Erythroblast (primary cell): ENCODE data around the gene SIRT4.

Experiments used
- DNase-seq, 2 experiments: peaks; one replicate each; lab custom pipeline; 2025; lab: John Stamatoyannopoulos, UW
- GATA1 ChIP-seq: IDR thresholded peaks from 2 replicates; pipeline ENCODE4 v1.6.1; 2011; ENCODE audit warnings: low read depth, mild to moderate bottlenecking, control low read depth, low read length, moderate library complexity
- POLR2A ChIP-seq: IDR thresholded peaks from 2 replicates; pipeline ENCODE4 v1.6.1; 2011; ENCODE audit warnings: mild to moderate bottlenecking, low read length

SIRT4 gene

GRCh38 chr12:120264904-120265472 lies 37.1 kb upstream of the SIRT4 start:
- DNase-seq = peak in 1 of 2 experiments; percentile 33
- no peak for TF ChIP-seq GATA1
- TF ChIP-seq POLR2A = no peak

DNA sequence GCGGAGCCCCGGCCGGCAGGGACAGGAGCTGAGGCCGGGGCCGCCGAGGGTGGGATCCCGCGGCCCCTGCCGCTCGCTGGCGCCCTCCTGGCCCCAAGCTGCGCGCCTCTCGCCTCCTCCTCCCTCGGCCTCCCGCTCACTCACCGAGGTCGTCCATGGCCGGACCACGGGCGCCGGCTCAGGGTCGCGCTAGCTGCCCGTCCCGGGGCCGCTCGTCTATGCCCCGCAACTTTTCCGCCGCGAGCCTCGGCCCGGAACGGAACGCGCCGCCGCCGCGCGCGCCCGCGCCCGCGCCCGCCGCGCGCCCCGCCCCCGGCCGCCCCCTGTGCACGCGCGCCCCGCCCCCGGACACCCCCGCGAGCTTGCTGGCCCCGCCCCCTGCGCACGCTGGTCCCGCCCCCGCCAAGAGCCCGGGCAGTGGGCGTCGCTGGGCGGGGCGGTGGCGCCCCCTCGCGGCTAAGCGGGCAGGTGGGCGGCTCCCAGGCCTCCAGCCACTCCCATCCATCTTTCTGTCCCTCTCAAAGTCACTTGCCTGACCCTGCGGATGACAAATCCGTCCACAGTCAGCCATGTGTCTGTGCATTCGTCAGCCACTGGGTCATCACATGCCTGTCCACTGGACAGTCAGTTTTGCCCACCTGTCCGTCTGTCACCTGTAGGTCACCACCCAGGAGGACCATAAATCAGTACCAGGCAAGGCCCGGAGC lies 36.5 kb upstream of the SIRT4 start, which contains the start of gene PXN:
Gene PXN (minus strand): TSS at position 258 of the 707 bp plus-strand sequence. CDS start 101 bp downstream, at position 157.
- no peak for TF ChIP-seq POLR2A
- TF ChIP-seq GATA1 = no peak
- DNase-seq = peak; percentile 89 to 95

GRCh38 chr12:120266180-120266870 lies 35.8 kb upstream of the SIRT4 start:
- DNase-seq = peak; percentile 24 to 31
- TF ChIP-seq POLR2A (no peak), GATA1 (no peak)

DNA sequence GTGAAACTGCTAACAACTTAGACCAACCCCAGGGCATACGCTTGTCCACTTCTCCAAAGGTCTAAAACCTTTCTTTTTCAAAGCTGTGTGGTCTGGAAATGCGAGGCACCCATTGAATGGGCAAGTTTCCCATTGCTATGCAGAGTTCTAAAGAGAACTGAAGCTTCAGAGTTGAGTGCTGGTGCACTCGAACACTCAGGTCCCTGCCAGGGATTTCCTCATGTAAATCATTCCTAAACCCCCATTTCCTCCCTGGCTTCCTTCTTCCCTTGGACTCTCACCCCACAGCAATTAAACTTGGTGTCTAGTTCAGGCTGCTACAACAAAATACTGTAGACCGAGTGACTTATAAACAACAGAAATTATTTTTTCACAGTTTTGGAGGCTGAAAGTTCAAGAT lies 34.4 kb upstream of the SIRT4 start:
- no peak for TF ChIP-seq GATA1
- TF ChIP-seq POLR2A = no peak
- no peak for DNase-seq

- TF ChIP-seq POLR2A = no peak
- no peak for TF ChIP-seq GATA1
Measured at GRCh38 chr12:120276734-120277133, 25.4 kb upstream of the SIRT4 start.

GRCh38 chr12:120278137-120279069 lies 23.7 kb upstream of the SIRT4 start:
- TF ChIP-seq POLR2A = no peak
- no peak for TF ChIP-seq GATA1
- no peak for DNase-seq

More at GRCh38 chr12:120276734-120277133, 25.4 kb upstream of the SIRT4 start:
- no peak for DNase-seq

DNA sequence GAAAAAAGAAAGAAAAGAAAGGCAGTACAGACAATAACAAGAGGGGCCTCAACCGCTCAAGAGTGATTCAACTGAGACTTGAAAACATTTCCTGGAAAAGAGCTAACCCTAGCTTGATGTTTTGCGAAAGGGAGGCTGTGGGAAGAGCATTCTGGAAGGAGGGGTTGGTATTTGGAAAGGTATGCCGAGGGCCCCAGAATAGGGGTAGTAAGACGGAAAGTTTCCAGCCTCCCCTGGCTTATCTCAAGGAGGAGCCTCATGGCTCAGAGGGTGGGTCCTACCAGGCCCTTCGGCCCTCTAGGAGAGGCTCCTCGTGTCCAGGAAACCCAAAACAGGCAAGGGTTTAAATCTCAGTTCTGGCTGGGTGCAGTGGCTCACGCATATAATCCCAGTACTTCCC lies 18.8 kb upstream of the SIRT4 start:
- no peak for DNase-seq
- no peak for TF ChIP-seq GATA1
- no peak for TF ChIP-seq POLR2A

- TF ChIP-seq POLR2A (no peak), GATA1 (no peak)
- DNase-seq = no peak
Measured at GRCh38 chr12:120284381-120284780, 17.7 kb upstream of the SIRT4 start.

DNA sequence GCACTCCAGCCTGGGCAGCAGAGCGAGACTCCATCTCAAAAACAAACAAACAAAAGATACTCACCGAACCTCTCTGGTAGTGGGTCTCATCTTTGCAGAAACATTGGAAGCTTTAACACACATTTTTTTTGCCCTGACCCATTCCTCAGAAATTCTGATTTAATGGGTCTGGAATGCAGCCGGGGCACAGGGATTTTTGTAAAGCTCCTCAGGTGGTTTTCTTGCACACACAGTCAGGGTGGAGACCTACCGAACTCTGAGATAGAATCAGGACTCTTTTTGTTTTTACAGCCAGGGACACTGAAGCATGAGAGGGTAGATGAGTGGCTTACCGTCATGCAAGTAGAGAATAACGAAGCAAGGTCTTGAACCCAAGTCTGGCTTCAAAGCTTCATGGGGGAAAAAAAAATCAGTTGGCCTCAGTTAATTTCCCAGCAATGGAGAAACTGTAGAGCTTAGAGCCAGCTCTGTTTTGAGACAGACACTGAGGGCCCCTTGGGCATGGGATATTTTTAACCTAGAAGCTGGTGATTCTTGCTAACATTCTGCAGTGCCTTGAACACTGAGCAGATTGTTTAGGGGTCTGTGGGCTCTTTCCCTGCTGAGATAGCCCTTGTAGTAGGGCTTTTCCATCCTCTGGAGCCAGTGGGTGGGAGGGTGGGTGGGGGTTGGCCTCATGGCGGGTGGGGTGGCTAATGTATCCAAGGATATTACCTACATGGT lies 15.2 kb upstream of the SIRT4 start:
- TF ChIP-seq GATA1 (no peak), POLR2A (no peak)
- DNase-seq = no peak

- DNase-seq = no peak
- TF ChIP-seq GATA1 (no peak), POLR2A (no peak)
Measured at GRCh38 chr12:120287491-120287890, 14.6 kb upstream of the SIRT4 start.

- TF ChIP-seq POLR2A (no peak), GATA1 (no peak)
- DNase-seq = no peak
Measured at GRCh38 chr12:120290609-120291305, 11.4 kb upstream of the SIRT4 start.

DNA sequence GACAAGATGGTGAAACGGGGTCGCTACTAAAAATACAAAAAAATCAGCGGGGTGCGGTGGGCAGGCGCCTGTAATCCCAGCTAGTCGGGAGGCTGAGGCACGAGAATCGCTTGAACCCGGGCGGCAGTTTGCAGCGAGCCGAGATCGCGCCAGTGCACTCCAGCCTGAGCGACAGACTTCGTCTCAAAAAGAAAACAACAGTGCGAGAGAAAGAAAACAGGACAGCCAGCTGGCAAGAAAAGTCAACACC lies 9.8 kb upstream of the SIRT4 start:
- no peak for TF ChIP-seq GATA1
- TF ChIP-seq POLR2A = no peak
- no peak for DNase-seq
